ENCODE results near the gene TMEM212.
"Not testable (repeated sequence)": the region's sequence is repeated elsewhere in the genome, so short reads cannot be mapped to it uniquely, and the experiment has no call there.

Gene TMEM212

DNA sequence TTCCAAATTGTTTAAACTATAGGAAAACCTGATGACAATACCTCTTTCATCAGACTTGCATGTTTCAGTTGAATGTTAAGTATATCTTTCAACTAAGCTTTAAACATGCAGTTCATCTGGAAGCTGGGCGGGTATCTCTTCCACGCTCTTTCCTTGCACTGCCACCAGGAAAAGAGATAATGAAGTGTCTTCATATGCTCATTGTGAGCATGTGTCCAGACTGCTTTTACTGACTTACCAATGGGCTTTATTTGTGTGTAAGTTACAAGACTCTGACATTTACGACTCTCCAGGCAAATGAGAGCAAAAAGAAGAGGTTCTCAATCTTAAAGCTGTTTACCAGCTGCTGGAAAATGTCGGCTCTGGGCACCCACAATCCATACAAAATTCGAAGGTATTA is 52.8 kb downstream of the TMEM212 start:
- no peak for DNase-seq

DNA sequence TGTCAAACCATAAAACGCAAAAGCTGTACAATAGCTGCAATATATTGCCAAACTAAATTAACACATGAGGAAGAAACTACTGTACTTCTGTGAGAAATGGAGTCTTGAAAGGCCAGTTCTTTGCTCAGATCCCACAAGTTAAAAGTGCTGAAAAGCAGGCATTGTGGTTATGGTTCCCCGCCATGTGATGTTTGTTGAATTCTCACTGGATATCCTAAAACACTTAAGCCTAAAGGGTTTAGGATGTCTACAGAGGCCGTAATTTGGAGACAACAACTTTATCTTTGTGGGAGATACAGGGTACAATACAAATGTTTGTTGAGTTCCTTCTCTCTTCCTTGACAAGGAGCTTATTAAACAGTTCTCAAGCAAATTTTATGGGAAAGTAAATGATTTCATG is 53.2 kb downstream of the TMEM212 start:
- DNase-seq: no peak

- DNase-seq: no peak
Measured at GRCh38 chr3:171898192-171898591, 55.0 kb downstream of the TMEM212 start.

DNA sequence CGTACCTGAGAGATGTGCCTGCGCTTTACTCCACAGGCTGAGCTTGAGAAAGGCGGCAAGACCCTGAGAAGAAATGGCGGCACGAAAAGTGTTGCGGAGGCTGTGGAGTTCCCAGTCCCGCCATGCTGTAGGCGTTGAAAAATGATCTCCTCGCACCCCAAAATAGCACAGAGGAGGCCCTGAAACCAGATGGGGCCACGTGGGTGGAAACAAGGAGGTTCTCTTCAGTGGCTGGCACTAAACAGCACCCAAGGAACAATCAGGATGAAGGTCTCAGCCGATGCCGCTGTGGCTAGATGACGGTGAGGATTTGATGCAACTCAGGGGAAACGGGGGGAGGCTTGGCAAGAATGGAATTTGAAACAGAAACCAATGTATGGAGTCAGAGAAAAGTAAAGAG is 57.3 kb downstream of the TMEM212 start:
- no peak for DNase-seq

- no peak for DNase-seq
Measured at GRCh38 chr3:171901615-171902312, 58.6 kb downstream of the TMEM212 start.

DNA sequence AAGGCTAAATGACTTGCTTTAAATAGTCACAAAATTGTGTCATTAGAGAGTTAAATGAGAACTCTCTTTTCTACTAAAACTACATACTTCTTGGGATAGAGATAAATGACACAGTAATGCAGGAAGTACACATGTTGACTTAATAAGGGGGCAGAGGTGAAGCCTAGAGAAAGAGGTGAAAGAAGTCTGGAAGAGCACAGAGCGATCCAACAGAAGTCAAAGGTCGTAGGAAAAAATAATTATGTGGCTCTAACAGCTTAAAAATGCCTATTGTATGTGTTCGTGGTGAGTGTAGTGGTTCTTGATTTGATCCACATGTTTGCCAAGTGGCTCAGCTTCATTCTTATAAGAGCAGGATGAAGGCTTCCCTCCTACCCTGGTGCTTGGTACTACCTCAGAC is 61.7 kb downstream of the TMEM212 start:
- DNase-seq: no peak

- DNase-seq: not testable (repeated sequence)
Measured at GRCh38 chr3:171906503-171906902, 63.4 kb downstream of the TMEM212 start.

DNA sequence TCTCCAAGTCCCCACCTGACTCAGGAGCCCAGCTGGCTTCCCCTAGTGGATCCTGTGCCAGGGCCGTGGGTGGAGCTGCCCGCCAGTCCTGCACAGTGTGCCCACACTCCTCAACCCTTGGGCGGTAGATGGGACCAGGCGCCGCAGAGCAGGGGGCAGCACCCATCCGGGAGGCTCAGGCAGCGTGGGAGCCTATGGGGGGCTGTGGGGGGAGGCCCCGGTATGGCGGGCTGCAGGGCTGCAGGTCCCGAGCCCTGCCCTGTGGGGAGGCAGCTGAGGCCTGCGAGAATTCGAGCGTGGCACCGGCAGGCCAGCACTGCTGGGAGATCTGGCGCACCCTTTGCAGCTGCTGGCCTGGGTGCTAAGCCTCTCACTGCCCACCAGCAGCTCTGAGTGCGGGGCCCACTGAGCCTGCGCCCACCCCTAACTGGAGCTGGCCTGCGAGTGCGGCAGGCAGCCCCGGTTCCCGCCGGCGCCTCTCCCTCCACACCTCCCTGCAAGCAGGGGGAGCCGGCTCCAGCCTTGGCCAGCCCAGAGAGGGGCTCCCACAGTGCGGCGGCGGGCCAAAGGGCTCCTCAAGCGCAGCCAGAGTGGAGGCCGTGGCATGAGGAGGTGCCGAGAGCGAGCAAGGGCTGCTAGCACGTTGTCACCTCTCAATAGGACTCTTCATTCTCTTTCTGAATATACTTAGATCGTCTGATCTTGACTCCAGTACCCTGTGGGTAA is 64.0 kb downstream of the TMEM212 start:
- DNase-seq: no peak

GRCh38 chr3:171907761-171908160 is 64.6 kb downstream of the TMEM212 start:
- no peak for DNase-seq

DNA sequence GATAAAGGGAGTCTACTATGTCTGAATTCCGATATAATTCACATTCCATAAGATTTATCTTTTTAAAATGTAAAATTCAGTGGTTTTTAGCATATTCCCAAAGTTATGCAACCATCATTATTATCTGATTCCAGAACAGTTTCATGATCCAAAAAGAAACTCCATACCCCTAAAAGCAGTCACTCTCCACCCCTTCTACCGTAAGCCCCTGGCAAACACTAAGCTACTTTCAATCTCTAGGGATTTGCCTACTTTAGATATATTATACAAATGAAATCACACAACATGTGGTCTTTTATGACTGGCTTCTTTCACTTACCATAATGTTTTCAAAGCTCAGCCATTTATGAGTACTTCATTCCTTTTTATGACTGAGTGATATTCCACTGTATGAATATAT is 65.6 kb downstream of the TMEM212 start:
- no peak for DNase-seq

All from stimulated activated CD4-positive, alpha-beta T cell treated with anti-CD3 and anti-CD28 coated beads, Interleukin-2, amount 100 ng/mL, for 24 hours (primary cell).